Measurements from ENCODE around the gene CDK5R2. TPM values are rescaled to one million over a fixed set of nuclear protein-coding genes. Genes with fewer than 3 reads are reported as not detected.

Gene CDK5R2
- polyA plus RNA-seq, 2 of the 4 experiments (the other 2 are of a cell fraction) = 0.63 to 0.94 TPM

DNA sequence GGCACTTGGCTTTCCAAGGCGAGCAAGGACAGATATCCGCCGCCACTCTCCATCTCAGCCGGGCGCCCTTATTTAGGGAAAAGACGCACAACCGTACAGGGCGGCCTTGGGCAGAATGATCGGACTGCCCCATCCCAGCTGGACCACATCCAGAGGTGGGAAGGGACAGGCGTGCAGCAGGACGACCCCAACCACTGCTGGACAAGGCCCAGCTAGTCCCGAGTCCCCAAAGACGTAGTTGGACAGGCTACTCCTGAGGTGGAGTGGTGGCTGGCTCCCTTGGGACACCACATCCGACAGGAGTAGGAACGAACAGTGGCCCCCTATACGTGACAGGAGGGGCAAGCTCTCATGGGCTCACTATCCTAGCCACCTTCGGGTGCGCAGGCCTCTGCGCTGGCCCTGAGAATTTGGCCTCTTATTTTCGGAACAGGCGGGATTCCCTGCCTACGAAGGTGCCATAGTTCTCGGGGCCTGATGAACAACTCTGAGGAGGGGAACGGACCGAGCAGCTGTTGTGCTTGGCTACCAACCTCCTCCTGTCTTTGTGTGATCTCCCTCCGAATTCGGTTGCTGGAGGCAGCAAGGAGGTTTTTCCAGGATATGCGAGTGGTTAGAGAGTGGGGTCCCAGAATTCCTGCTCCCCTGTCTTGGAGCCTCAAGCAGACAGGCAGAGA is 23.3 kb downstream of the CDK5R2 start:
- no peak overlapping the region for H3K4me3 ChIP-seq
- TF ChIP-seq CEBPB (IDR thresholded peaks at IDR 0.05) = no peak
- no peak for TF ChIP-seq EHMT2 (IDR thresholded peaks at IDR 0.05; ENCODE audit: low read depth)
- no peak for TF ChIP-seq RCOR1 (IDR thresholded peaks at IDR 0.05; ENCODE audit: low read depth, low read length)
- no peak for TF ChIP-seq JUNB (IDR thresholded peaks at IDR 0.05)
- TF ChIP-seq SMC3 (IDR thresholded peaks at IDR 0.05) = no peak
- TF ChIP-seq EP300 (IDR thresholded peaks at IDR 0.05) = no peak
- no peak for TF ChIP-seq NFE2L2 (conservative IDR thresholded peaks at IDR 0.05; ENCODE audit: low read length)
- no peak for TF ChIP-seq TFCP2L1 (CRISPR knock-in tag; IDR thresholded peaks at IDR 0.05)
- TF ChIP-seq, protein P1, sequence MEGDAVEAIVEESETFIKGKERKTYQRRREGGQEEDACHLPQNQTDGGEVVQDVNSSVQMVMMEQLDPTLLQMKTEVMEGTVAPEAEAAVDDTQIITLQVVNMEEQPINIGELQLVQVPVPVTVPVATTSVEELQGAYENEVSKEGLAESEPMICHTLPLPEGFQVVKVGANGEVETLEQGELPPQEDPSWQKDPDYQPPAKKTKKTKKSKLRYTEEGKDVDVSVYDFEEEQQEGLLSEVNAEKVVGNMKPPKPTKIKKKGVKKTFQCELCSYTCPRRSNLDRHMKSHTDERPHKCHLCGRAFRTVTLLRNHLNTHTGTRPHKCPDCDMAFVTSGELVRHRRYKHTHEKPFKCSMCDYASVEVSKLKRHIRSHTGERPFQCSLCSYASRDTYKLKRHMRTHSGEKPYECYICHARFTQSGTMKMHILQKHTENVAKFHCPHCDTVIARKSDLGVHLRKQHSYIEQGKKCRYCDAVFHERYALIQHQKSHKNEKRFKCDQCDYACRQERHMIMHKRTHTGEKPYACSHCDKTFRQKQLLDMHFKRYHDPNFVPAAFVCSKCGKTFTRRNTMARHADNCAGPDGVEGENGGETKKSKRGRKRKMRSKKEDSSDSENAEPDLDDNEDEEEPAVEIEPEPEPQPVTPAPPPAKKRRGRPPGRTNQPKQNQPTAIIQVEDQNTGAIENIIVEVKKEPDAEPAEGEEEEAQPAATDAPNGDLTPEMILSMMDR (IDR thresholded peaks at IDR 0.05) = no peak
- no peak for TF ChIP-seq GATA3 (IDR thresholded peaks at IDR 0.05; ENCODE audit: borderline replicate concordance)
- TF ChIP-seq HOXB5 (CRISPR knock-in tag; IDR thresholded peaks at IDR 0.05) = no peak
- TF ChIP-seq ZSCAN20 (CRISPR knock-in tag; IDR thresholded peaks at IDR 0.05) = no peak
- TF ChIP-seq ZFP36 (IDR thresholded peaks at IDR 0.05; ENCODE audit: borderline replicate concordance, partially characterized antibody) = no peak
- no peak for TF ChIP-seq RFX5 (IDR thresholded peaks at IDR 0.05)
- no peak for TF ChIP-seq POLR2A (IDR thresholded peaks at IDR 0.05; ENCODE audit: low read length)
- TF ChIP-seq KDM5A (IDR thresholded peaks at IDR 0.05) = no peak
- no peak for TF ChIP-seq CHD4 (IDR thresholded peaks at IDR 0.05; ENCODE audit: borderline replicate concordance)
- no peak for TF ChIP-seq ZNF302 (CRISPR knock-in tag; IDR thresholded peaks at IDR 0.05)
- TF ChIP-seq PHF8 (IDR thresholded peaks at IDR 0.05; ENCODE audit: borderline replicate concordance, low read depth) = no peak
- no peak for ATAC-seq
- no peak for FAIRE-seq
- no peak overlapping the region for H3K27ac ChIP-seq
- ChIA-PET POLR2A (no interaction called here), CTCF (interaction anchor here (0.6 to 10.2 kb wide), 11 partner anchors 9 to 175 kb away, joined by 3 to 140 read pairs (median 7); partner anchors contain the start of gene CDK5R2)
- no peaks in the 10 kb centered on the region for H3K9me3 ChIP-seq
- no peak overlapping the region for H3K4me2 ChIP-seq
- WGBS (ENCODE audit: missing lambda C conversion rate) = 72% methylated on average over 28 of the region's 28 CpGs
- no peak for DNase-seq (ENCODE audit: low read depth in 1 of 2, low spot score in 1 of 2)
- peaks cover 19% of the 10 kb centered on the region for H3K4me1 ChIP-seq

DNA sequence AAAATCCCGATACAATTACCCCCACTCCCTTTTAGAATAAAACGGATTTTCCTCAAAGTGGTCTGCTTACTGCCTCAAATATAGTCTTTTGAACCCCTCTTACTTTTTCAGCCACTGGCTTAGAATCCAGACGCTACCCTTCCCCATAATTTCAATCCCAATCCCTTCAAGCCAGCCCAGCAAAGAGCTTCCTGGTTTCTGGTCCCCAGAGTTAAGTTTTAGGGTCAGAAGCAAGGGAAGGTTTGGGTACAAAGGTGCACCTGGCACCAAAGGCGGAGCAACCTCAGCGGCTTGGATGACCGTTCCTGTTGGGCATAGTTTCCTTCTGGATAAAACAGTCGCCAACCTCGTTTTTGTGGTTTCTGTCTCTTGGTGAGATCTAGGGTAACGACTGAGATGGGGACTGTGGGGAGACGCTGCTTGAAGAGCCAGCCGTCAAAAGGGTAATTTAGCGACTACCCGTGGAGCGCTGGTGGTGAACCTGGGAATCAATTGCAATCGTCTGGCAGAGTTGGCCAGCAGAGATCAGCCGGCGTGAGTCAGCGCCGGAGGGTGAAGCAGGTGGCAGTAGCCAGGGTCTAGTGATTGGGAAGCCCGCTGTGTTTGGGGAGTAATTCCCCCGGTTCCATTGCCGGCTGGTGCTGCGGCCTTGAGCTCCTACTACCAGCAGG is 23.9 kb downstream of the CDK5R2 start:
- no peak overlapping the region for H3K4me3 ChIP-seq
- H3K4me1 ChIP-seq = peaks cover 19% of the 10 kb centered on the region
- ChIA-PET CTCF (interaction anchor here (0.6 to 10.2 kb wide), 8 partner anchors 13 to 174 kb away, joined by 3 to 140 read pairs (median 29); partner anchors contain the start of gene CDK5R2), POLR2A (no interaction called here)
- H3K4me2 ChIP-seq = no peak overlapping the region
- FAIRE-seq = no peak
- WGBS (ENCODE audit: missing lambda C conversion rate) = 73% methylated on average over 23 of the region's 23 CpGs
- DNase-seq (ENCODE audit: low read depth in 1 of 2, low spot score in 1 of 2) = no peak
- TF ChIP-seq EHF (CRISPR knock-in tag; IDR thresholded peaks at IDR 0.05) = no peak
- no peak for TF ChIP-seq NR3C1 (IDR thresholded peaks at IDR 0.05)
- no peak for TF ChIP-seq CEBPB (IDR thresholded peaks at IDR 0.05)
- no peak for TF ChIP-seq MYC (IDR thresholded peaks at IDR 0.05; ENCODE audit: borderline replicate concordance, low read length)
- TF ChIP-seq CBX8 (IDR thresholded peaks at IDR 0.05) = no peak
- no peaks in the 10 kb centered on the region for H3K9me3 ChIP-seq
- ATAC-seq = no peak
- no peak overlapping the region for H3K27ac ChIP-seq

DNA sequence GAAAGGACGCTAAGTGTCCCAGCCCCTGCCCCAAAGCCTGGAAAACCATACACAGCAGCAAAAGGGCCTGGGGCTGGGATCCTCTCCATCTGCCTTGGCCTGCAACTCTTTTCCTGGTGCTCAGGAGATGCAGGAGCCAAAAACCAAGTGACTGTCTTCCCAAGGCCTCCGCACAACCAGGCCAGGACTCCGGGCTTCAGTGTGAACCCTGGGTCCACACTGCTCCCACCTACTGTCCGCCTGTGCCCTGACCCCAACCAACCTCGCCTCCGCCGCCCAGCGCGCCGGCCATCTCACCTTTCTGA is 24.4 kb downstream of the CDK5R2 start:
- H3K4me3 ChIP-seq = no peak overlapping the region
- 89% methylated on average over 8 of the region's 10 CpGs for WGBS (ENCODE audit: missing lambda C conversion rate)
- H3K27ac ChIP-seq = no peak overlapping the region
- no peak overlapping the region for H3K4me2 ChIP-seq
- no peak for ATAC-seq
- H3K4me1 ChIP-seq = peaks cover 19% of the 10 kb centered on the region
- ChIA-PET POLR2A (no interaction called here), CTCF (interaction anchor here (0.9 to 10.2 kb wide), 6 partner anchors 13 to 107 kb away, joined by 3 to 140 read pairs (median 38); partner anchors contain the start of gene CDK5R2)
- DNase-seq (ENCODE audit: low read depth in 1 of 2, low spot score in 1 of 2) = no peak
- H3K9me3 ChIP-seq = no peaks in the 10 kb centered on the region
- no peak for FAIRE-seq
- TF ChIP-seq RNF2 (IDR thresholded peaks at IDR 0.05; ENCODE audit: borderline replicate concordance, low read depth) = no peak
- no peak for TF ChIP-seq NFE2L2 (conservative IDR thresholded peaks at IDR 0.05; ENCODE audit: low read length)
- no peak for TF ChIP-seq ZC3H11A (IDR thresholded peaks at IDR 0.05)
- TF ChIP-seq EHMT2 (IDR thresholded peaks at IDR 0.05; ENCODE audit: low read depth) = no peak
- no peak for TF ChIP-seq GATA3 (IDR thresholded peaks at IDR 0.05; ENCODE audit: borderline replicate concordance)
- no peak for TF ChIP-seq HOXB5 (CRISPR knock-in tag; IDR thresholded peaks at IDR 0.05)
- TF ChIP-seq, protein P2, sequence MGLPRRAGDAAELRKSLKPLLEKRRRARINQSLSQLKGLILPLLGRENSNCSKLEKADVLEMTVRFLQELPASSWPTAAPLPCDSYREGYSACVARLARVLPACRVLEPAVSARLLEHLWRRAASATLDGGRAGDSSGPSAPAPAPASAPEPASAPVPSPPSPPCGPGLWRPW (IDR thresholded peaks at IDR 0.05) = no peak
- TF ChIP-seq, protein P3, sequence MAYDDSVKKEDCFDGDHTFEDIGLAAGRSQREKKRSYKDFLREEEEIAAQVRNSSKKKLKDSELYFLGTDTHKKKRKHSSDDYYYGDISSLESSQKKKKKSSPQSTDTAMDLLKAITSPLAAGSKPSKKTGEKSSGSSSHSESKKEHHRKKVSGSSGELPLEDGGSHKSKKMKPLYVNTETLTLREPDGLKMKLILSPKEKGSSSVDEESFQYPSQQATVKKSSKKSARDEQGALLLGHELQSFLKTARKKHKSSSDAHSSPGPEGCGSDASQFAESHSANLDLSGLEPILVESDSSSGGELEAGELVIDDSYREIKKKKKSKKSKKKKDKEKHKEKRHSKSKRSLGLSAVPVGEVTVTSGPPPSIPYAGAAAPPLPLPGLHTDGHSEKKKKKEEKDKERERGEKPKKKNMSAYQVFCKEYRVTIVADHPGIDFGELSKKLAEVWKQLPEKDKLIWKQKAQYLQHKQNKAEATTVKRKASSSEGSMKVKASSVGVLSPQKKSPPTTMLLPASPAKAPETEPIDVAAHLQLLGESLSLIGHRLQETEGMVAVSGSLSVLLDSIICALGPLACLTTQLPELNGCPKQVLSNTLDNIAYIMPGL (CRISPR knock-in tag; IDR thresholded peaks at IDR 0.05; ENCODE audit: borderline replicate concordance) = no peak
- TF ChIP-seq, protein P4, sequence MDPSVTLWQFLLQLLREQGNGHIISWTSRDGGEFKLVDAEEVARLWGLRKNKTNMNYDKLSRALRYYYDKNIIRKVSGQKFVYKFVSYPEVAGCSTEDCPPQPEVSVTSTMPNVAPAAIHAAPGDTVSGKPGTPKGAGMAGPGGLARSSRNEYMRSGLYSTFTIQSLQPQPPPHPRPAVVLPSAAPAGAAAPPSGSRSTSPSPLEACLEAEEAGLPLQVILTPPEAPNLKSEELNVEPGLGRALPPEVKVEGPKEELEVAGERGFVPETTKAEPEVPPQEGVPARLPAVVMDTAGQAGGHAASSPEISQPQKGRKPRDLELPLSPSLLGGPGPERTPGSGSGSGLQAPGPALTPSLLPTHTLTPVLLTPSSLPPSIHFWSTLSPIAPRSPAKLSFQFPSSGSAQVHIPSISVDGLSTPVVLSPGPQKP (IDR thresholded peaks at IDR 0.05; ENCODE audit: low read depth, low read length) = no peak
- TF ChIP-seq FOSL2 (IDR thresholded peaks at IDR 0.05) = no peak
- TF ChIP-seq FOSL2 (CRISPR knock-in tag; IDR thresholded peaks at IDR 0.05) = no peak
- TF ChIP-seq MAZ (IDR thresholded peaks at IDR 0.05; ENCODE audit: borderline replicate concordance, low read depth, low read length) = no peak

Data from A549 (cell line).